Ramos (cell line): ENCODE data around the gene TPRA1.
"Not testable (repeated sequence)": the region's sequence is repeated elsewhere in the genome, so short reads cannot be mapped to it uniquely, and the experiment has no call there.

ENCODE experiments used
- in situ Hi-C: fragments of 300-500 bp; cut with MboI; formaldehyde crosslinking; loops from one replicate; pipeline ENCODE4 v1.14.3; 2022; ENCODE audit warnings: low sequenced_read_pairs; ENCODE audit not compliant: unreplicated experiment

Gene TPRA1

GRCh38 chr3:127542441-127542952 lies 48.0 kb downstream of the TPRA1 start:
- in situ Hi-C loops: no loop called here

DNA sequence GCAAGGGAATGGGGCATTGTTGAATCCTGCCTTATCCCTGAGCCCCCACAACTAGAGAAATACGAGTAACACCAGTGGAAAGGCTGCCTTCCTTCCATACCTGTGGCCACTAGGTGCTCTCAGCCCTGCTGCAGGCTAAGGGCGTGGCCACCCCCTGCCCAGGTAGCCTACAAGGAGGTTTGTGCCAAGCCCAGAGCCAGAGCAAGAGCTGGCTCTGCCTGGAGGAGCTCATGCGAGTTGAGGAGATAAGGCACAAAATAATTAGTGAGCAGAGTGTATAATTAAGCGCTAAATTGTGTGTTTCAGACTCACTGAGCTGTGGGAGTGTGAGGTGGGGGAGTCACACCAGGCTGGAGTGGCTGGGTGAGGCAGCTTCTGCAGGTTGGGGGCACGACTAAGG lies 49.2 kb downstream of the TPRA1 start:
- in situ Hi-C loops: no loop called here

DNA sequence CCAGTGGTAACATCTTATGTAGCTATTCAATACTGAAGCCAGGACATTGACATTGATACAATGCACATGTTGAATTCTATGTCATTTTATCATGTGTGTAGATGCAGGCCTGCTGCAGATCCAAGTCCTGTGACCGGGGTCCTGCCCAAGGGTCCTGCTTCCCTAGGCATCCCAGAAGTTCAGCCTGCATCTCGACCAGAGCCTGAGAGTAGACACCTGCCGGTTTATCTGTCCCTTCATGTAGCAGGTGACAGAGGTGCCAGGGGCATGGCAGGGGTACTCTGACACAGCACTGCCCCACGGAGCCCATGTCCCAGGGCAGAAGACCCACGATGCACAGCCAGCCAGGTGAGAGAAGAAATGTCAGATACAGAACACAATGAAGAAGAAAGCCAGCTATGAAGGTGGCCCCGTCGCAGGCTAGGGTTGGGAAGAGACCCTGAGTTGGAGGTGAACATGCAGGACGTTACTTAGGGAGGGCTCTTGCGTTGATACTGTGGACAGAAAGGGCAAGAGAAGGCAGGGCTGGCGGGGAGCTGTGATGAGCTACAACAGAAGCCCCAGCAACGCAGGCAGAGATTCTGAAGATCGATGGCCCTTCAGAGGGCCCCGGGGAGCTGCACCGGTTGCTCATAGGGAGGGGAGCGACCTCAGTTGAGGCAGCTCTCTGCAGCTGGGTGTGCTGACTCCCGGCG lies 51.0 kb downstream of the TPRA1 start:
- in situ Hi-C loops: no loop called here

DNA sequence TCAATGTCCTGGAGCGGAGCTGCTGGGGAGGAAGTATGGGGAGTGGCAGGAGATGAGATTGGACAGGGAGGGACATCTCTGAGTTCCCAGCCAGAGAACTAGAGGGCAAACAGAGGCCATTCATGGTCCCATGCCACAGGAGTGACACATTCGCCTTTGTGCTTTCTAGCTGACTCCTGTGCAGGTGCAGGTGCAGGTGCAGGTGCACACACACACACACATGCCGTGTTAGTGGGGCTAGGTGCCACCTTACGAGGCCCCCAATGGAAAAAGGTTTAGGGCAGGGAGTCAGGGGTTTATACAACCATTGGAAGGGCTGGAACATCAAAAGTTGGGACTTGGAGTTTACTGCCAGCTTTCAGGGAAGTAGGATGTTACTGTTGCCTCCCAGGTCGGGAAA lies 52.0 kb downstream of the TPRA1 start:
- in situ Hi-C loops: no loop called here

DNA sequence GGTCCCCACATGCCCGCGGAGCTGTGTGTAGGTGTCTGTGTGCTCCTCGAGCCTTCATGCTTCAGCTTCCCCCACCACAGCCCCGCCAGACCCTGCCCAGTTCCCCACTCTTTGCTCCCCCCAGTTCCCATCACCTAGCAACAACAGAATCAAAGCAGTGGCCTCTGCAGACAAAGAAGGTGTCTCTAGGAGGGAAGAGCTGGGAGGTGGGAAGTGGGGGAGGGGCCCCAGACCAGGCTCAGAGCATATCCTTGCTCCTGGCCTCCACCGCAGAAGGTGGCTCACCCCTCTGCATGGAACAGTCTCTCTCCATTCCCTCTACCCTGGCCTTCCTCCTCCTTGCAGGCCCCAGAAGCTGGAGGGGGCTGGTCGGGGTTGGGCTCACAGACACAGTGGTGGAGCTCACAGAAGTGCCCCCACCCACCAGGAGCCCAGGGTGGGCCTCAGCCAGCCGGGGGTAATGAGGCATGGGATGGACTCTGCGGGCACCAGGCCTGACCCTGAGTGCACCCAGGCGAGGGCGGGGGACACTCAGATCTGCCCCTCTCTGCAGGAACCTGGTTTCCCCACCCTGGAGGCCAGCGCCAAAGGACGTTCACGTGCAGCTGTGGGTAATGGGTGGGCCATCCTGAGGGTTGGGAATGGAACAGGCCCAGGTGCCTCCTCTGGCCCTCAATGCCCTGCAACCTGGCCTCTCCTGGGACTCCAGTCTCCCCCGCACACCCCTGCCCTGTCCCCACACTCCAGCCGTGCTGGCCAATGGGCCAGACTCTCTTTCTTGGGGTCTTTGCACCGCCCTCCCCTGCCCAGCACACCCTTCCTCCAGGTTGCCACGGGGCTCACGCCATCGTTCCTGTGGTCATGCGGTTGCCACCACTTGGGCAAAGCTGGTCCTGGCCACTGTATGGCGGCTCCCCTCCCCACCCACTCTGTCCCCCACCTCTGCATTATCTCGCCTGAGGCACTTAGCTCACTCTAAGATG lies 53.4 kb downstream of the TPRA1 start:
- in situ Hi-C loops: no loop called here

- in situ Hi-C loops: no loop called here
These were observed 54.4 kb downstream of the TPRA1 start for GRCh38 chr3:127535901-127536829.

- in situ Hi-C loops: no loop called here
These were observed 55.3 kb downstream of the TPRA1 start for GRCh38 chr3:127535106-127535785.

DNA sequence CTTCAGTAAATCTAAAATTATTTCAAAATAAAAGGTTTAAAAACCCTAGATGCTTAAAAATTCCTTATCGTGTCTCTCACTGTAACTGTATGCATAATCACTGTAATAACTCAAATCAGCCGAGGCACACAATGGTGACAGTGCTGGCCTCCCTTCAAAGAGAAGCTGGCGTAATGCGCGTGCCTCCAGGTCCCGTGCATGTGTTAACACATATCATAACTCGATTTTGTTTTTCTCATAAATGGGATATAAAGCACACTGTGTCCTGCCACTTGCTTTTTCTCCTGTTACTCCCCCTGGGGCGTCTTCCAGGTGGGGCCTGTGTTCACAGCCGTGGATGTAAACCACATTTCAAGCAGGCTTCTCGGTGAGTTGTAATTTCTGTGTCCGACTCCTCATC lies 56.0 kb downstream of the TPRA1 start:
- in situ Hi-C loops: no loop called here

GRCh38 chr3:127534161-127534451 lies 56.4 kb downstream of the TPRA1 start:
- in situ Hi-C loops: no loop called here

DNA sequence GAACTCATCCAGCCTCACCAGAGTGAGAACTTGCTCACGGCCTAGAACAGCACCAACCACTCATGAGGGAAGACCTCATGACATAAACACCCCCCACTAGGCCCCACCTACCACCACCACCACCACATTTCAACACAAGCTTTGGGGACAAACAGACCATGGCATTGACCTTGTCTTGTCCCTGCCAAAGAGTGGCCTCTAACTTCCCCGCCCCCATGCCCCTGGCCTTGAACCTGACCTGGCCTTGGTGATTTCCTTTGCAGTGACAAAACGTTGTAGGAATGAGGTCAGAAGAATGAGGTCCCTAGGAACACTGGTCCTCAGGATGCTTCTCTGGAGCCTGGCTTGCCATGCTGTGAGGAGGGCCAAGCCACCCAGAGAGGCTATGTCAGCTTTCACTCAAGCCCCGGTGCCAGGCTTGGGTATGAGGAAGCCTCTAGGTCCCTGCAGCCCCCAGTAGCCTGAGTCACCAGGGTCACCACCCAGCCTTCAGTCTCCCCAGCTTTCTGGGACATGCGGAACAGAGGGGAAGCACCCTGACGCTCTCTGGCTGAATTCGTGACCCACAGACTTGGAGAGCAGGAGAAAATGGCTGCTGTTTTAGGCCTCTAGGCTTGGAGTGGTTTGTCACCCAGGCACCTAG lies 57.9 kb downstream of the TPRA1 start:
- in situ Hi-C loops: no loop called here

GRCh38 chr3:127531821-127532220 lies 58.7 kb downstream of the TPRA1 start:
- in situ Hi-C loops: no loop called here

GRCh38 chr3:127530863-127531262 lies 59.7 kb downstream of the TPRA1 start:
- in situ Hi-C loops: not testable (repeated sequence)

GRCh38 chr3:127529346-127530188 lies 61.0 kb downstream of the TPRA1 start:
- in situ Hi-C loops: no loop called here

GRCh38 chr3:127525373-127525772 lies 65.2 kb downstream of the TPRA1 start:
- in situ Hi-C loops: no loop called here

GRCh38 chr3:127524296-127524896 lies 66.1 kb downstream of the TPRA1 start:
- in situ Hi-C loops: no loop called here
